ENCODE measurements around the gene DDR1. TPM values are rescaled to one million over a fixed set of nuclear protein-coding genes. Genes with fewer than 3 reads are reported as not detected.

DDR1 gene
- total and polyA plus RNA-seq, 2 experiments from 2014 or later: 58.3 to 154 TPM

DNA sequence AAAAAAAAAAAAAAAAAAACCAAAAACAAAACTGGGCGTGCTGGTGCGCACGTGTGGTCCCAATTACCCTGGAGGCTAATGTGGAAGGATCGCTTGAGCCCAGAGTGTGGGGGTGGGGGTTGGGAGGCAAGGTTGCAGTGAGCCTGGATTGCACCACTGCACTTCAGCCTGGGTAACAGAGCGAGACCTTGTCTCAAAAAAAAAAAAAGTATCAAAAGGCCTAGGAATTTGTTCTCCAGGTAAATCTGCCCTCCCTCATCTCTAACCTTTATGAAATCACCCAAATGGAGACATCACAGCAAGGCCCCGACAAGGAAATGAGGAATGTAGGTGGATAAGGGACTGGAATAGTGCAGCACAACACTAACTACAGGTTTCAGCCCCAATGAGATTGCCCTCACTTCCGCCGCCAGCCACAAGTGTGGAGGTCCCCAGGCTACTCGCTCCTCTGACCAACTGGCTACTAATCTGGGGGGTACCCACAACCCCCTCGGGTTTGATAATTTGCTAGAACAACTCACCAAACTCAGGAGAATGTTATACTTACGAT, 36.8 kb upstream of the DDR1 start:
- peaks cover 27% of the 10 kb centered on the region for H3K36me3 ChIP-seq (ENCODE audit: insufficient read depth)
- ATAC-seq: peak; percentile 52
- H3K4me2 ChIP-seq: peak overlapping the region; percentile 75
- H3K4me1 ChIP-seq (ENCODE audit: insufficient read depth): peaks cover 47% of the 10 kb centered on the region
- Mint-ChIP-seq H3K4me3 (peak overlapping the region; percentile 83), H3K27me3 (ENCODE audit: insufficient read depth, low read depth, poor library complexity) (peaks cover 13% of the 10 kb centered on the region), H3K9me3 (peaks cover 48% of the 10 kb centered on the region), H3K27ac (peak overlapping the region; percentile 99), H3K4me1 (peaks cover 59% of the 10 kb centered on the region), H3K36me3 (ENCODE audit: low read depth) (peaks cover 76% of the 10 kb centered on the region)
- peaks cover 15% of the 10 kb centered on the region for H3K79me2 ChIP-seq (replicated peaks; ENCODE audit: insufficient read depth)
- peak overlapping the region; percentile 97 for H3K27ac ChIP-seq (ENCODE audit: low read depth)
- H4K20me1 ChIP-seq (replicated peaks; ENCODE audit: insufficient read depth): no peaks in the 10 kb centered on the region
- H3K4me3 ChIP-seq: peak overlapping the region; percentile 43
- peaks cover 8% of the 10 kb centered on the region; the same call in 1 of the 2 replicates for H3F3A ChIP-seq (replicated peaks; ENCODE audit: low read depth)
- peak; percentile 70 for DNase-seq (ENCODE audit: low spot score)
- H3K27me3 ChIP-seq (ENCODE audit: insufficient read depth): no peaks in the 10 kb centered on the region
- H3K9me2 ChIP-seq (ENCODE audit: insufficient read depth): 0 out of 2 replicates have a peak, but pooled peaks cover 6% of the 10 kb centered on the region
- TF ChIP-seq, protein P1, sequence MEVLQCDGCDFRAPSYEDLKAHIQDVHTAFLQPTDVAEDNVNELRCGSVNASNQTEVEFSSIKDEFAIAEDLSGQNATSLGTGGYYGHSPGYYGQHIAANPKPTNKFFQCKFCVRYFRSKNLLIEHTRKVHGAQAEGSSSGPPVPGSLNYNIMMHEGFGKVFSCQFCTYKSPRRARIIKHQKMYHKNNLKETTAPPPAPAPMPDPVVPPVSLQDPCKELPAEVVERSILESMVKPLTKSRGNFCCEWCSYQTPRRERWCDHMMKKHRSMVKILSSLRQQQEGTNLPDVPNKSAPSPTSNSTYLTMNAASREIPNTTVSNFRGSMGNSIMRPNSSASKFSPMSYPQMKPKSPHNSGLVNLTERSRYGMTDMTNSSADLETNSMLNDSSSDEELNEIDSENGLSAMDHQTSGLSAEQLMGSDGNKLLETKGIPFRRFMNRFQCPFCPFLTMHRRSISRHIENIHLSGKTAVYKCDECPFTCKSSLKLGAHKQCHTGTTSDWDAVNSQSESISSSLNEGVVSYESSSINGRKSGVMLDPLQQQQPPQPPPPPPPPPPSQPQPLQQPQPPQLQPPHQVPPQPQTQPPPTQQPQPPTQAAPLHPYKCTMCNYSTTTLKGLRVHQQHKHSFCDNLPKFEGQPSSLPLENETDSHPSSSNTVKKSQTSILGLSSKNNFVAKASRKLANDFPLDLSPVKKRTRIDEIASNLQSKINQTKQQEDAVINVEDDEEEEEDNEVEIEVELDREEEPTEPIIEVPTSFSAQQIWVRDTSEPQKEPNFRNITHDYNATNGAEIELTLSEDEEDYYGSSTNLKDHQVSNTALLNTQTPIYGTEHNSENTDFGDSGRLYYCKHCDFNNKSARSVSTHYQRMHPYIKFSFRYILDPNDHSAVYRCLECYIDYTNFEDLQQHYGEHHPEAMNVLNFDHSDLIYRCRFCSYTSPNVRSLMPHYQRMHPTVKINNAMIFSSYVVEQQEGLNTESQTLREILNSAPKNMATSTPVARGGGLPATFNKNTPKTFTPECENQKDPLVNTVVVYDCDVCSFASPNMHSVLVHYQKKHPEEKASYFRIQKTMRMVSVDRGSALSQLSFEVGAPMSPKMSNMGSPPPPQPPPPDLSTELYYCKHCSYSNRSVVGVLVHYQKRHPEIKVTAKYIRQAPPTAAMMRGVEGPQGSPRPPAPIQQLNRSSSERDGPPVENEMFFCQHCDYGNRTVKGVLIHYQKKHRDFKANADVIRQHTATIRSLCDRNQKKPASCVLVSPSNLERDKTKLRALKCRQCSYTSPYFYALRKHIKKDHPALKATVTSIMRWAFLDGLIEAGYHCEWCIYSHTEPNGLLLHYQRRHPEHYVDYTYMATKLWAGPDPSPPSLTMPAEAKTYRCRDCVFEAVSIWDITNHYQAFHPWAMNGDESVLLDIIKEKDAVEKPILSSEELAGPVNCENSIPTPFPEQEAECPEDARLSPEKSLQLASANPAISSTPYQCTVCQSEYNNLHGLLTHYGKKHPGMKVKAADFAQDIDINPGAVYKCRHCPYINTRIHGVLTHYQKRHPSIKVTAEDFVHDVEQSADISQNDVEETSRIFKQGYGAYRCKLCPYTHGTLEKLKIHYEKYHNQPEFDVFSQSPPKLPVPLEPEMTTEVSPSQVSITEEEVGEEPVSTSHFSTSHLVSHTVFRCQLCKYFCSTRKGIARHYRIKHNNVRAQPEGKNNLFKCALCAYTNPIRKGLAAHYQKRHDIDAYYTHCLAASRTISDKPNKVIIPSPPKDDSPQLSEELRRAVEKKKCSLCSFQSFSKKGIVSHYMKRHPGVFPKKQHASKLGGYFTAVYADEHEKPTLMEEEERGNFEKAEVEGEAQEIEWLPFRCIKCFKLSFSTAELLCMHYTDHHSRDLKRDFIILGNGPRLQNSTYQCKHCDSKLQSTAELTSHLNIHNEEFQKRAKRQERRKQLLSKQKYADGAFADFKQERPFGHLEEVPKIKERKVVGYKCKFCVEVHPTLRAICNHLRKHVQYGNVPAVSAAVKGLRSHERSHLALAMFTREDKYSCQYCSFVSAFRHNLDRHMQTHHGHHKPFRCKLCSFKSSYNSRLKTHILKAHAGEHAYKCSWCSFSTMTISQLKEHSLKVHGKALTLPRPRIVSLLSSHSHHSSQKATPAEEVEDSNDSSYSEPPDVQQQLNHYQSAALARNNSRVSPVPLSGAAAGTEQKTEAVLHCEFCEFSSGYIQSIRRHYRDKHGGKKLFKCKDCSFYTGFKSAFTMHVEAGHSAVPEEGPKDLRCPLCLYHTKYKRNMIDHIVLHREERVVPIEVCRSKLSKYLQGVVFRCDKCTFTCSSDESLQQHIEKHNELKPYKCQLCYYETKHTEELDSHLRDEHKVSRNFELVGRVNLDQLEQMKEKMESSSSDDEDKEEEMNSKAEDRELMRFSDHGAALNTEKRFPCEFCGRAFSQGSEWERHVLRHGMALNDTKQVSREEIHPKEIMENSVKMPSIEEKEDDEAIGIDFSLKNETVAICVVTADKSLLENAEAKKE (CRISPR knock-in tag; IDR thresholded peaks at IDR 0.05): no peak
- TF ChIP-seq ETS1 (IDR thresholded peaks at IDR 0.05): 0 out of 2 replicates have a peak, but pooled peaks have one; percentile 38
- H2AFZ ChIP-seq: no peak overlapping the region

GRCh38 chr6:30847971-30848436, 36.3 kb upstream of the DDR1 start:
- H3K4me3 ChIP-seq: peak overlapping the region; percentile 43
- TF ChIP-seq ZNF114 (CRISPR knock-in tag; IDR thresholded peaks at IDR 0.05) (no peak), NANOG (IDR thresholded peaks at IDR 0.05; ENCODE audit: borderline replicate concordance) (peak; percentile 51; the same call in 1 of the 2 replicates)

More at GRCh38 chr6:30847971-30848436, 36.3 kb upstream of the DDR1 start:
- Mint-ChIP-seq H3K9me3 (peaks cover 53% of the 10 kb centered on the region), H3K4me3 (peak overlapping the region; percentile 83), H3K27me3 (ENCODE audit: insufficient read depth, low read depth, poor library complexity) (peaks cover 18% of the 10 kb centered on the region), H3K4me1 (peaks cover 56% of the 10 kb centered on the region), H3K36me3 (ENCODE audit: low read depth) (peaks cover 76% of the 10 kb centered on the region), H3K27ac (peak overlapping the region; percentile 99)
- no peaks in the 10 kb centered on the region for H3K27me3 ChIP-seq (ENCODE audit: insufficient read depth)
- H3F3A ChIP-seq (replicated peaks; ENCODE audit: low read depth): peaks cover 8% of the 10 kb centered on the region; the same call in 1 of the 2 replicates
- DNase-seq (ENCODE audit: low spot score) (peak; percentile 93), ATAC-seq (peak; percentile 74)
- peaks cover 15% of the 10 kb centered on the region for H3K79me2 ChIP-seq (replicated peaks; ENCODE audit: insufficient read depth)
- H2AFZ ChIP-seq: no peak overlapping the region
- no peaks in the 10 kb centered on the region for H4K20me1 ChIP-seq (replicated peaks; ENCODE audit: insufficient read depth)
- H3K9me2 ChIP-seq (ENCODE audit: insufficient read depth): 0 out of 2 replicates have a peak, but pooled peaks cover 6% of the 10 kb centered on the region
- H3K36me3 ChIP-seq (ENCODE audit: insufficient read depth): peaks cover 28% of the 10 kb centered on the region
- H3K27ac ChIP-seq (ENCODE audit: low read depth): peak overlapping the region; percentile 97
- H3K4me1 ChIP-seq (ENCODE audit: insufficient read depth): peaks cover 43% of the 10 kb centered on the region
- H3K4me2 ChIP-seq: peak overlapping the region; percentile 75

All from GM23338 (cell line).